Thyroid gland (tissue), 4 donors: ENCODE data around the gene BACH2.

Source experiments
- CTCF ChIP-seq, 6 experiments: fragments of 200-600 bp in 3 of 6; fragments of 450-650 bp in 3 of 6; sonication (generic) in 3 of 6; IDR thresholded peaks; one replicate each; pipeline ENCODE4 v1.5.1; 2016 to 2019; ENCODE audit warnings: antibody characterized with exemption in 6 of 6, mild to moderate bottlenecking in 2 of 6, inconsistent platforms in 1 of 6, moderate library complexity in 1 of 6
- POLR2A ChIP-seq, 2 donors: fragments of 450-650 bp; IDR thresholded peaks; one replicate each; pipeline ENCODE4 v1.6.1; 2017; ENCODE audit warnings: antibody characterized with exemption in 2 of 2, mild to moderate bottlenecking in 2 of 2, moderate library complexity in 1 of 2

GRCh38 chr6:90251295-90251992 lies 45.2 kb downstream of the BACH2 start:
- no peak for TF ChIP-seq CTCF (IDR thresholded peaks at IDR 0.05)
- no peak for TF ChIP-seq POLR2A (IDR thresholded peaks at IDR 0.05)
